ENCODE results near the gene MAPK1IP1L.

The MAPK1IP1L gene

GRCh38 chr14:55073856-55074255 lies 22.4 kb downstream of the MAPK1IP1L start:
- no peak overlapping the region for H3K9ac ChIP-seq (ENCODE audit: low read length)
- H3F3A ChIP-seq (ENCODE audit: insufficient read depth, low read length), result peaks cover 8% of the 10 kb centered on the region; the same call in 1 of the 2 replicates
- H3K27me3 ChIP-seq (replicated peaks; ENCODE audit: insufficient read depth, low read length), result no peaks in the 10 kb centered on the region
- no peak overlapping the region for H3K4me3 ChIP-seq (ENCODE audit: low read length)
- no peak overlapping the region for H2AFZ ChIP-seq (ENCODE audit: low read length)
- no peaks in the 10 kb centered on the region for H3K79me2 ChIP-seq (ENCODE audit: low read length)
- peak overlapping the region; percentile 68; the same call in 1 of the 2 replicates for H3K27ac ChIP-seq (ENCODE audit: low read length)
- DNase-seq, result no peak
- no peaks in the 10 kb centered on the region for H3K36me3 ChIP-seq (replicated peaks; ENCODE audit: insufficient read depth, low read length)
- peak overlapping the region; percentile 79; the same call in 1 of the 2 replicates for H3K4me2 ChIP-seq (ENCODE audit: low read depth, low read length)
- no peaks in the 10 kb centered on the region for H3K9me3 ChIP-seq (replicated peaks; ENCODE audit: insufficient read depth, low read length)
- H3K4me1 ChIP-seq (ENCODE audit: low read length), result no peaks in the 10 kb centered on the region; the same call in 1 of the 2 replicates
- TF ChIP-seq EZH2phosphoT487 (IDR thresholded peaks at IDR 0.05; ENCODE audit: low read length) (no peak), CTCF (IDR thresholded peaks at IDR 0.05; ENCODE audit: low read length) (no peak), EZH2 (optimal IDR thresholded peaks at IDR 0.05; ENCODE audit: low read depth, low read length) (no peak)
- no peaks in the 10 kb centered on the region for H4K20me1 ChIP-seq (ENCODE audit: insufficient read depth, low read length)
- H3K9me2 ChIP-seq (replicated peaks; ENCODE audit: insufficient read depth, low read length), result no peaks in the 10 kb centered on the region

GRCh38 chr14:55074662-55075061 lies 23.2 kb downstream of the MAPK1IP1L start:
- Histone ChIP-seq H3K9me3 (replicated peaks; ENCODE audit: insufficient read depth, low read length) (no peaks in the 10 kb centered on the region), H3K4me2 (ENCODE audit: low read depth, low read length) (peak overlapping the region; percentile 79), H2AFZ (ENCODE audit: low read length) (no peak overlapping the region), H3K36me3 (replicated peaks; ENCODE audit: insufficient read depth, low read length) (no peaks in the 10 kb centered on the region), H3K9ac (ENCODE audit: low read length) (peak overlapping the region; percentile 38; the same call in 1 of the 2 replicates), H3K4me3 (ENCODE audit: low read length) (peak overlapping the region; percentile 25; the same call in 1 of the 2 replicates), H4K20me1 (ENCODE audit: insufficient read depth, low read length) (no peaks in the 10 kb centered on the region), H3K79me2 (ENCODE audit: low read length) (no peaks in the 10 kb centered on the region), H3K27me3 (replicated peaks; ENCODE audit: insufficient read depth, low read length) (no peaks in the 10 kb centered on the region), H3F3A (ENCODE audit: insufficient read depth, low read length) (peaks cover 8% of the 10 kb centered on the region; the same call in 1 of the 2 replicates), H3K27ac (ENCODE audit: low read length) (peak overlapping the region; percentile 68; the same call in 1 of the 2 replicates), H3K4me1 (ENCODE audit: low read length) (no peaks in the 10 kb centered on the region; the same call in 1 of the 2 replicates), H3K9me2 (replicated peaks; ENCODE audit: insufficient read depth, low read length) (no peaks in the 10 kb centered on the region)
- TF ChIP-seq EZH2phosphoT487 (IDR thresholded peaks at IDR 0.05; ENCODE audit: low read length), result no peak
- TF ChIP-seq EZH2 (optimal IDR thresholded peaks at IDR 0.05; ENCODE audit: low read depth, low read length), result no peak
- peak; percentile 67 for DNase-seq

DNA sequence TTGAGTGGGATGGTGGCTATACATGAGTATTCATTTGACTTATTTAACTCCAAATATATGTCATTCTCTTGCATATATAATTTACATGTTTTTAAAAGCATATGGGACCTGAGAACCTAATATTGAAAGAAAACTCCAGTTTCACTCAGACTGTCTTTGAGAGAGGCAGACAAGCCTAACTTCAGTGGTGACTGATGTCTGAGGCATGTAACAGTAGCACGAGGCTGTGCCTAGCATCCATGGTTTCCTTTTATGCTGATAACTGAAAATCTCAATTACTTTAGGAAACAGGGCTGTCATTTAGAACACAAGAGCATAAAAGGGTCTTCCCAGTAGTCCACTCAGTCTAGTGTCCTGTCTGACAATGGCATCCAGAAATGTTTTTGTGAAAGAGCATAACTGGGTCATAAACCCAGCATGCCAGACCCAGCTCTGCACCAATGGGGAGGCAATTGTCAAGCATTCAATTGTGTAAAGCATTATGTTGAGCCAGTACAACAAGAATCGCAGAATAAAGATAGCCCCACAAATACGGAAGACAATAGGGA lies 24.3 kb downstream of the MAPK1IP1L start:
- H3K79me2 ChIP-seq (ENCODE audit: low read length), result no peaks in the 10 kb centered on the region
- H3F3A ChIP-seq (ENCODE audit: insufficient read depth, low read length), result peaks cover 8% of the 10 kb centered on the region; the same call in 1 of the 2 replicates
- H3K4me2 ChIP-seq (ENCODE audit: low read depth, low read length), result peak overlapping the region; percentile 79; the same call in 1 of the 2 replicates
- TF ChIP-seq EZH2phosphoT487 (IDR thresholded peaks at IDR 0.05; ENCODE audit: low read length) (no peak), EZH2 (optimal IDR thresholded peaks at IDR 0.05; ENCODE audit: low read depth, low read length) (no peak), CTCF (IDR thresholded peaks at IDR 0.05; ENCODE audit: low read length) (no peak)
- no peak overlapping the region for H3K27ac ChIP-seq (ENCODE audit: low read length)
- H3K9me2 ChIP-seq (replicated peaks; ENCODE audit: insufficient read depth, low read length), result no peaks in the 10 kb centered on the region
- no peaks in the 10 kb centered on the region; the same call in 1 of the 2 replicates for H3K4me1 ChIP-seq (ENCODE audit: low read length)
- no peak for DNase-seq
- H3K9me3 ChIP-seq (replicated peaks; ENCODE audit: insufficient read depth, low read length), result no peaks in the 10 kb centered on the region
- H2AFZ ChIP-seq (ENCODE audit: low read length), result no peak overlapping the region
- no peak overlapping the region for H3K9ac ChIP-seq (ENCODE audit: low read length)
- H3K4me3 ChIP-seq (ENCODE audit: low read length), result no peak overlapping the region
- no peaks in the 10 kb centered on the region for H3K36me3 ChIP-seq (replicated peaks; ENCODE audit: insufficient read depth, low read length)
- no peaks in the 10 kb centered on the region for H4K20me1 ChIP-seq (ENCODE audit: insufficient read depth, low read length)
- no peaks in the 10 kb centered on the region for H3K27me3 ChIP-seq (replicated peaks; ENCODE audit: insufficient read depth, low read length)

All from MM.1S (cell line).